PC-9 (cell line): ENCODE data around the gene HMGCS1. TPM values are rescaled to one million over a fixed set of nuclear protein-coding genes. Genes with fewer than 3 reads are reported as not detected.

Experiments used
- BruUV-seq: library from RNA; stranded (reverse); fragments of 400-500 nt; replicated peaks from 2 replicates; lab custom pipeline; 2021; lab: Mats Ljungman, UMichigan
- CTCF ChIA-PET: fragments of 300-600 bp; sonication (Branson Sonifier 250); formaldehyde crosslinking; loops from one replicate; lab custom pipeline; 2022; ENCODE audit warnings: antibody characterized with exemption; lab: Charles Lee
- POLR2A ChIA-PET: fragments of 300-600 bp; sonication (Branson Sonifier 250); formaldehyde crosslinking; loops from one replicate; lab custom pipeline; 2022; ENCODE audit warnings: antibody characterized with exemption; ENCODE audit not compliant: unreplicated experiment; lab: Charles Lee
- DNase-seq, 2 experiments: peaks; one replicate each; pipeline versions ENCODE4 v3.0.0 to v3.0.0-alpha.2; 2015 to 2022; ENCODE audit warnings: mixed read lengths in 1 of 2
- H2AFZ ChIP-seq: fragments of 200-600 bp; sonication (generic); 2 replicates; pipeline ENCODE4 v1.8.1; 2017; ENCODE audit warnings: antibody characterized with exemption
- H3F3A ChIP-seq: fragments of 200-600 bp; sonication (generic); 2 replicates; pipeline ENCODE4 v1.8.1; 2017; ENCODE audit warnings: antibody characterized with exemption, mild to moderate bottlenecking, low read depth; ENCODE audit not compliant: insufficient read depth
- H3K27ac ChIP-seq: fragments of 200-600 bp; sonication (generic); 2 replicates; pipeline ENCODE4 v1.6.1; 2016; ENCODE audit warnings: mixed run types
- H3K27me3 ChIP-seq: fragments of 200-600 bp; sonication (generic); 2 replicates; pipeline ENCODE4 v1.6.1; 2016; ENCODE audit warnings: low read depth, mixed run types; ENCODE audit not compliant: insufficient read depth
- H3K36me3 ChIP-seq: fragments of 200-600 bp; sonication (generic); 2 replicates; pipeline ENCODE4 v1.6.1; 2016; ENCODE audit warnings: low read depth, mixed run types
- H3K4me1 ChIP-seq: fragments of 200-600 bp; sonication (generic); replicated peaks from 2 replicates; pipeline ENCODE4 v1.6.1; 2016; ENCODE audit warnings: mixed run types; ENCODE audit not compliant: insufficient read depth
- H3K4me2 ChIP-seq: fragments of 200-600 bp; sonication (generic); 2 replicates; pipeline ENCODE4 v1.6.1; 2017; ENCODE audit warnings: mixed run types
- H3K4me3 ChIP-seq: fragments of 200-600 bp; sonication (generic); 2 replicates; pipeline ENCODE4 v1.6.1; 2016; ENCODE audit warnings: mixed run types
- H3K79me2 ChIP-seq: fragments of 200-600 bp; sonication (generic); 2 replicates; pipeline ENCODE4 v1.6.1; 2017; ENCODE audit warnings: low read depth, mixed run types
- H3K9me2 ChIP-seq: fragments of 200-600 bp; sonication (generic); 2 replicates; pipeline ENCODE4 v1.8.1; 2017; ENCODE audit warnings: mild to moderate bottlenecking; ENCODE audit not compliant: insufficient read depth
- H3K9me3 ChIP-seq: fragments of 200-600 bp; sonication (generic); 2 replicates; pipeline ENCODE4 v1.8.1; 2016; ENCODE audit warnings: low read depth; ENCODE audit not compliant: insufficient read depth
- H4K20me1 ChIP-seq: fragments of 200-600 bp; sonication (generic); 2 replicates; pipeline ENCODE4 v1.8.1; 2017; ENCODE audit not compliant: insufficient read depth
- EZH2 ChIP-seq: fragments of 200-600 bp; sonication (generic); IDR thresholded peaks from 2 replicates; pipeline ENCODE4 v1.8.0; 2017; ENCODE audit warnings: antibody characterized with exemption, low read depth
- intact Hi-C: fragments of 100-400 bp; cut with micrococcal nuclease; formaldehyde crosslinking; loops from one replicate; pipeline ENCODE4 v1.10.0; 2022; ENCODE audit not compliant: unreplicated experiment
- total RNA-seq: library from RNA; stranded (reverse); gene quantifications from 2 replicates; pipeline ENCODE4 v1.2.3, GENCODE V29; 2021
- TF ChIP-seq, protein P1 (sequence below): fragments of 200-600 bp; sonication (generic); conservative IDR thresholded peaks from 2 replicates; pipeline ENCODE4 v1.6.1; 2017; ENCODE audit warnings: mixed run types, antibody characterized with exemption, mild to moderate bottlenecking, moderate library complexity

HMGCS1 gene
- total RNA-seq, 1 experiment from 2014 or later: 189 TPM

DNA sequence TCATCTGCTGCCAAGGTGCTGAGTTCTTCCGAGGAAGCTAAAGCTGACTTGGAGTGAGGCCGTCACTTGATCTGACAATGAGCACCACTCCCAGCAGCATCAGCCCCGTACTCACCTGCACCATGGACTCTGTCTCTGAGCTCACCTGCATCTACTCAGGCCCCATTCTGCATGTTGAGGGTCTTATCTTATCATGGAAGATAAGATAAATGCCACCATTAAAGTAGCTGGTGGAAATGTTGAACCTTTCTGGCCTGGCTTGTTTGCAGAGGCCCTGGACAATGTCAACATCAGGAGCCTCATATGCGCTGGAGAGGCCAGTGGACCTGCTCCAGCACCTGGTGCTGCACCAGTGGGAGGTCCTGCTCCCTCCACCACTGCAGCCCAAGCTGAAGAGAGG, 35.0 kb upstream of the HMGCS1 start:
- Histone ChIP-seq H3K9me3 (0 out of 2 replicates have a peak, but pooled peaks cover 2% of the 10 kb centered on the region), H3K4me1 (no peaks in the 10 kb centered on the region), H3K27ac (no peak overlapping the region), H3K79me2 (no peaks in the 10 kb centered on the region), H3K27me3 (peaks cover 28% of the 10 kb centered on the region), H4K20me1 (no peaks in the 10 kb centered on the region), H3K4me2 (no peak overlapping the region), H3K9me2 (no peaks in the 10 kb centered on the region), H3K4me3 (no peak overlapping the region), H2AFZ (no peak overlapping the region), H3F3A (no peaks in the 10 kb centered on the region), H3K36me3 (no peaks in the 10 kb centered on the region)
- ChIA-PET POLR2A (no interaction called here), CTCF (no interaction called here)
- BruUV-seq: no TSS peak
- TF ChIP-seq, protein P1, sequence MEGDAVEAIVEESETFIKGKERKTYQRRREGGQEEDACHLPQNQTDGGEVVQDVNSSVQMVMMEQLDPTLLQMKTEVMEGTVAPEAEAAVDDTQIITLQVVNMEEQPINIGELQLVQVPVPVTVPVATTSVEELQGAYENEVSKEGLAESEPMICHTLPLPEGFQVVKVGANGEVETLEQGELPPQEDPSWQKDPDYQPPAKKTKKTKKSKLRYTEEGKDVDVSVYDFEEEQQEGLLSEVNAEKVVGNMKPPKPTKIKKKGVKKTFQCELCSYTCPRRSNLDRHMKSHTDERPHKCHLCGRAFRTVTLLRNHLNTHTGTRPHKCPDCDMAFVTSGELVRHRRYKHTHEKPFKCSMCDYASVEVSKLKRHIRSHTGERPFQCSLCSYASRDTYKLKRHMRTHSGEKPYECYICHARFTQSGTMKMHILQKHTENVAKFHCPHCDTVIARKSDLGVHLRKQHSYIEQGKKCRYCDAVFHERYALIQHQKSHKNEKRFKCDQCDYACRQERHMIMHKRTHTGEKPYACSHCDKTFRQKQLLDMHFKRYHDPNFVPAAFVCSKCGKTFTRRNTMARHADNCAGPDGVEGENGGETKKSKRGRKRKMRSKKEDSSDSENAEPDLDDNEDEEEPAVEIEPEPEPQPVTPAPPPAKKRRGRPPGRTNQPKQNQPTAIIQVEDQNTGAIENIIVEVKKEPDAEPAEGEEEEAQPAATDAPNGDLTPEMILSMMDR: no peak
- TF ChIP-seq EZH2: no peak
- DNase-seq: no peak
- intact Hi-C loops: no loop called here

DNA sequence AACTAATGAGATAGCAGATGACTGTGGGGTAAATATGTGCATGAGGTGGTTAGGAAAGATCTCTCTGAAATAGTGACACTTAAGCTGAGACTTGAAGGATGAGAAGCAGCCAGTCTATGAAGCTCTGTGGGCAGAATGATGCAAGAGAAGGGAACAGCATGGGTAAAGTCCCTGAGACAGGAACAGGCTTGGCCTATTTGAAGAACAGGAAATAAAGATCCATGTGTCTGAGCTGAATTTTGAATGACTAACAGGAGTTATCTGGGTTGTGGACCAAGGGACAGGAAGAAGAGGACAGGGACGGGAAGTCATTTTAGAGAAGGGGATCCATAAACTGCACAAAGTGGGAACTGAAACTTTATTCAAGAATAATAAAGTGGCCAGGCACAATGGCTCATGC, 25.6 kb upstream of the HMGCS1 start:
- H2AFZ ChIP-seq: no peak overlapping the region
- no peak overlapping the region for H3K4me3 ChIP-seq
- intact Hi-C loops: no loop called here
- no peaks in the 10 kb centered on the region for H3K36me3 ChIP-seq
- BruUV-seq: no TSS peak
- ChIA-PET POLR2A (no interaction called here), CTCF (interaction anchor here (0.5 kb wide), 1 partner anchor 446 kb away, joined by 3 read pairs; no protein-coding TSS in a partner anchor)
- no peak for DNase-seq
- peaks cover 32% of the 10 kb centered on the region for H3K9me3 ChIP-seq
- TF ChIP-seq, protein P1: no peak
- no peak for TF ChIP-seq EZH2
- no peaks in the 10 kb centered on the region for H3K79me2 ChIP-seq
- H3K27me3 ChIP-seq: peaks cover 21% of the 10 kb centered on the region; the same call in 1 of the 2 replicates
- no peak overlapping the region for H3K4me2 ChIP-seq
- H4K20me1 ChIP-seq: no peaks in the 10 kb centered on the region
- H3K9me2 ChIP-seq: no peaks in the 10 kb centered on the region
- no peaks in the 10 kb centered on the region for H3K4me1 ChIP-seq
- H3K27ac ChIP-seq: no peak overlapping the region
- H3F3A ChIP-seq: peaks cover 12% of the 10 kb centered on the region

DNA sequence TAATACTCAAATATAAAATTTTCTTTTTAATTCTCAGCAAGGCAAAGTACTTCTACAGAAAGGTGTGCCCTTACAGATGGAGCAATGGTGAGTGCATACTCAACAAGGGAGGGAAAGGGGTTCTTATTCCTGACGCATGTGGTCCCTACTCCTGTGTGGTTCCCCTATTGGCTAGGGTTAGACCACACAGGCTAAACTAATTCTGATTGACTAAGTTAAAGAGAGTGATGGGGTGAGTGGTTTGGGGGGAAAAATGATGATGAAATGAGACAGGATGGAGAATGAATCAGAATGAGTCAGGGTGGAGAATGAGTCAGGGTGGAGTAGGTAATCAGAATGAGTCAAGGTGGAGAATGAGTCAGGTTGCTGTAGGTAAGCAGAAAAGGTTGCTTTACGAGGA, 22.9 kb upstream of the HMGCS1 start:
- Histone ChIP-seq H2AFZ (no peak overlapping the region), H3K9me2 (no peaks in the 10 kb centered on the region), H4K20me1 (no peaks in the 10 kb centered on the region), H3K36me3 (no peaks in the 10 kb centered on the region), H3K27me3 (peaks cover 7% of the 10 kb centered on the region), H3K4me2 (no peak overlapping the region), H3K79me2 (no peaks in the 10 kb centered on the region), H3K4me1 (no peaks in the 10 kb centered on the region), H3K9me3 (peaks cover 35% of the 10 kb centered on the region), H3K4me3 (no peak overlapping the region), H3K27ac (no peak overlapping the region), H3F3A (peaks cover 12% of the 10 kb centered on the region)
- CTCF ChIA-PET: no interaction called here
- TF ChIP-seq, protein P1: no peak
- no peak for TF ChIP-seq EZH2
- intact Hi-C loops: no loop called here
- BruUV-seq: no TSS peak
- DNase-seq: no peak
- POLR2A ChIA-PET: no interaction called here
